ENCODE data around the gene CADM1.

- TF ChIP-seq CTCF (IDR thresholded peaks at IDR 0.05): no peak
- no peak for TF ChIP-seq POLR2A (IDR thresholded peaks at IDR 0.05)
Observed at GRCh38 chr11:115237578-115237977, 266.6 kb downstream of the CADM1 start.

Measured in right lobe of liver (tissue), 4 donors.